Measurements from ENCODE around the gene NKD2. TPM values are rescaled to one million over a fixed set of nuclear protein-coding genes. Genes with fewer than 3 reads are reported as not detected.

The NKD2 gene
- total RNA-seq, 2 experiments from 2014 or later, result 0.17 to 0.30 TPM

GRCh38 chr5:988322-988721, 20.3 kb upstream of the NKD2 start:
- peaks cover 0 to 9% of the 10 kb centered on the region in 2 experiments for H3K9me3 ChIP-seq (ENCODE audit: control insufficient read depth in 1 of 2, insufficient read depth in 1 of 2, low read length in 2 of 2)
- H3K27me3 Mint-ChIP-seq, result peaks cover 50% of the 10 kb centered on the region
- POLR2A ChIA-PET, result no interaction called here

GRCh38 chr5:989961-990530, 18.6 kb upstream of the NKD2 start:
- ChIA-PET CTCF (interaction anchor here (1.1 kb wide), 1 partner anchor 150 kb away, joined by 3 read pairs; no protein-coding TSS in a partner anchor), POLR2A (interaction anchor here (0.7 kb wide), 1 partner anchor 19 kb away, joined by 3 read pairs; no protein-coding TSS in a partner anchor)
- no peaks in the 10 kb centered on the region for H3K36me3 Mint-ChIP-seq (ENCODE audit: low read depth)
- H3K27me3 Mint-ChIP-seq, result peaks cover 46% of the 10 kb centered on the region
- peaks cover 3% of the 10 kb centered on the region for H3K9me3 Mint-ChIP-seq
- TF ChIP-seq CTCF (IDR thresholded peaks at IDR 0.05), result no peak
- H3K4me3 Mint-ChIP-seq, result no peak overlapping the region
- ATAC-seq (ENCODE audit: poor library complexity) (no peak), DNase-seq (peak in 2 of 14 experiments; percentile 21 to 23)
- H3K4me1 Mint-ChIP-seq (ENCODE audit: low read depth), result peaks cover 3% of the 10 kb centered on the region
- H3K27me3 ChIP-seq (ENCODE audit: control insufficient read depth in 1 of 2, insufficient read depth in 2 of 2, low read length in 2 of 2), result peaks cover 7 to 23% of the 10 kb centered on the region in 2 experiments
- H3K36me3 ChIP-seq (ENCODE audit: insufficient read depth, low read length), result no peaks in the 10 kb centered on the region
- peaks cover 0 to 6% of the 10 kb centered on the region in 2 experiments for H3K9me3 ChIP-seq (ENCODE audit: control insufficient read depth in 1 of 2, insufficient read depth in 1 of 2, low read length in 2 of 2)
- no peaks in the 10 kb centered on the region for H3K4me1 ChIP-seq (ENCODE audit: insufficient read depth, low read length)
- no peak overlapping the region for H3K27ac Mint-ChIP-seq
- no peak overlapping the region for H3K4me3 ChIP-seq (ENCODE audit: low read length)
- no peak overlapping the region for H3K27ac ChIP-seq (ENCODE audit: low read depth in 1 of 2, low read length in 2 of 2)
- intact Hi-C loops (cut with DNase I, micrococcal nuclease), result loop anchor here in 1 of 2 experiments (1.0 kb wide), 1 partner anchor 150 kb away; no protein-coding TSS in a partner anchor

More at GRCh38 chr5:988322-988721, 20.3 kb upstream of the NKD2 start:
- no peak overlapping the region for H3K4me3 Mint-ChIP-seq
- intact Hi-C loops (cut with DNase I, micrococcal nuclease), result no loop called here
- Histone ChIP-seq H3K4me1 (ENCODE audit: insufficient read depth, low read length) (no peaks in the 10 kb centered on the region), H3K27ac (ENCODE audit: low read depth in 1 of 2, low read length in 2 of 2) (no peak overlapping the region), H3K27me3 (ENCODE audit: control insufficient read depth in 1 of 2, insufficient read depth in 2 of 2, low read length in 2 of 2) (peaks cover 7 to 23% of the 10 kb centered on the region in 2 experiments), H3K4me3 (ENCODE audit: low read length) (no peak overlapping the region), H3K36me3 (ENCODE audit: insufficient read depth, low read length) (no peaks in the 10 kb centered on the region)
- no peaks in the 10 kb centered on the region for H3K36me3 Mint-ChIP-seq (ENCODE audit: low read depth)
- peaks cover 14% of the 10 kb centered on the region for H3K4me1 Mint-ChIP-seq (ENCODE audit: low read depth)
- no peak for TF ChIP-seq CTCF (IDR thresholded peaks at IDR 0.05)
- DNase-seq, result no peak
- no peak for ATAC-seq (ENCODE audit: poor library complexity)
- CTCF ChIA-PET, result interaction anchor here (0.9 kb wide), 1 partner anchor 17 kb away, joined by 3 read pairs; no protein-coding TSS in a partner anchor
- peaks cover 3% of the 10 kb centered on the region for H3K9me3 Mint-ChIP-seq
- no peak overlapping the region for H3K27ac Mint-ChIP-seq

GRCh38 chr5:991472-992267, 16.9 kb upstream of the NKD2 start:
- no peak for DNase-seq
- Histone ChIP-seq H3K9me3 (ENCODE audit: control insufficient read depth in 1 of 2, insufficient read depth in 1 of 2, low read length in 2 of 2) (peaks cover 0 to 6% of the 10 kb centered on the region in 2 experiments), H3K36me3 (ENCODE audit: insufficient read depth, low read length) (no peaks in the 10 kb centered on the region), H3K27ac (ENCODE audit: low read depth in 1 of 2, low read length in 2 of 2) (no peak overlapping the region), H3K4me3 (ENCODE audit: low read length) (no peak overlapping the region), H3K4me1 (ENCODE audit: insufficient read depth, low read length) (no peaks in the 10 kb centered on the region), H3K27me3 (ENCODE audit: control insufficient read depth in 1 of 2, insufficient read depth in 2 of 2, low read length in 2 of 2) (peaks cover 7 to 23% of the 10 kb centered on the region in 2 experiments)
- ChIA-PET CTCF (no interaction called here), POLR2A (no interaction called here)
- Mint-ChIP-seq H3K9me3 (no peaks in the 10 kb centered on the region), H3K4me1 (ENCODE audit: low read depth) (peaks cover 7% of the 10 kb centered on the region), H3K36me3 (ENCODE audit: low read depth) (no peaks in the 10 kb centered on the region), H3K4me3 (no peak overlapping the region), H3K27me3 (peaks cover 39% of the 10 kb centered on the region), H3K27ac (no peak overlapping the region)
- TF ChIP-seq CTCF (IDR thresholded peaks at IDR 0.05), result no peak
- ATAC-seq (ENCODE audit: poor library complexity), result no peak
- intact Hi-C loops (cut with DNase I, micrococcal nuclease), result no loop called here

Measured in CD4-positive, alpha-beta T cell (primary cell).